ENCODE results near the gene PAX2.

- TF ChIP-seq POLR2AphosphoS5 (IDR thresholded peaks at IDR 0.05) = no peak
- TF ChIP-seq CTCF (IDR thresholded peaks at IDR 0.05) = no peak
Measured at GRCh38 chr10:100786591-100786990, 41.2 kb downstream of the PAX2 start.
